ENCODE results near the gene OCA2.

The OCA2 gene

GRCh38 chr15:28105793-28106192 is 6.7 kb upstream of the OCA2 start:
- peaks cover 7 to 13% of the 10 kb centered on the region in 2 donors for H3K4me1 Mint-ChIP-seq (ENCODE audit: low read depth in 2 of 2)
- H3K9me3 Mint-ChIP-seq, result no peaks in the 10 kb centered on the region
- no peak for DNase-seq
- H3K27me3 Mint-ChIP-seq, result peaks cover 18 to 32% of the 10 kb centered on the region in 2 donors
- ATAC-seq (replicated peaks), result no peak
- peaks cover 6% of the 10 kb centered on the region for H3K36me3 Mint-ChIP-seq (ENCODE audit: insufficient read depth)
- no peak overlapping the region for H3K27ac Mint-ChIP-seq
- H3K4me3 Mint-ChIP-seq, result peak overlapping the region; percentile 65 to 67

- DNase-seq, result no peak
- H3K9me3 Mint-ChIP-seq, result no peaks in the 10 kb centered on the region
- H3K4me1 Mint-ChIP-seq (ENCODE audit: low read depth in 2 of 2), result peaks cover 7 to 13% of the 10 kb centered on the region in 2 donors
- H3K4me3 Mint-ChIP-seq, result peak overlapping the region; percentile 65 to 67
- no peak for ATAC-seq (replicated peaks)
- peaks cover 6% of the 10 kb centered on the region for H3K36me3 Mint-ChIP-seq (ENCODE audit: insufficient read depth)
- H3K27ac Mint-ChIP-seq, result no peak overlapping the region
- H3K27me3 Mint-ChIP-seq, result peaks cover 20 to 37% of the 10 kb centered on the region in 2 donors
Measured at GRCh38 chr15:28105224-28105791, 6.2 kb upstream of the OCA2 start.

GRCh38 chr15:28104326-28104725 is 5.2 kb upstream of the OCA2 start:
- Mint-ChIP-seq H3K4me3 (no peak overlapping the region), H3K27ac (no peak overlapping the region), H3K36me3 (ENCODE audit: insufficient read depth) (peaks cover 3% of the 10 kb centered on the region), H3K9me3 (no peaks in the 10 kb centered on the region), H3K4me1 (ENCODE audit: low read depth in 2 of 2) (peaks cover 10 to 20% of the 10 kb centered on the region in 2 donors), H3K27me3 (peaks cover 30 to 47% of the 10 kb centered on the region in 2 donors)
- DNase-seq, result no peak
- no peak for ATAC-seq (replicated peaks)

DNA sequence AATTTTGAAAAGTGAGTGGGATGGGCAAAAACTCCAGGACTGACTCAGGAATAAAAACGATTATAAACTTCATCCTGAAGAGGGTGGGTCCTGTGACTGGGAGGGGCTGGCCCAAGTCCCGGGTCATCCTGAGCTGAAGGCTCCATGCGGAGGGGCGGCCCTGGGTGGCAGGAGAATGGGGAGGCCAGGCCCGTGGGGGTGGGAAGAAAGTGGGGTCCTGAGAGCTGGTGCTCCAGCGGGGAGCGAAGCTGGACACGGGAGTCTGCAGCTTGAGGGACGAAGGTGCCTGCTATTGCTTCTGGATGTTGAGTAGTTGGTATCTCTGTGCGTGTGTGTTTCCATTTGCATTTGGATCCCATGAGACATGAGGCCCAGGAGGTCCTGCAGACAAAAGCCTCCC is 4.7 kb upstream of the OCA2 start:
- DNase-seq (no peak), ATAC-seq (replicated peaks) (no peak)
- peaks cover 3% of the 10 kb centered on the region for H3K36me3 Mint-ChIP-seq (ENCODE audit: insufficient read depth)
- no peak overlapping the region for H3K27ac Mint-ChIP-seq
- H3K27me3 Mint-ChIP-seq, result peaks cover 30 to 49% of the 10 kb centered on the region in 2 donors
- no peak overlapping the region for H3K4me3 Mint-ChIP-seq
- H3K9me3 Mint-ChIP-seq, result no peaks in the 10 kb centered on the region
- H3K4me1 Mint-ChIP-seq (ENCODE audit: low read depth in 2 of 2), result peaks cover 10 to 22% of the 10 kb centered on the region in 2 donors

- peaks cover 43 to 65% of the 10 kb centered on the region in 2 donors for H3K27me3 Mint-ChIP-seq
- H3K4me3 Mint-ChIP-seq, result no peak overlapping the region
- H3K27ac Mint-ChIP-seq, result no peak overlapping the region
Measured at GRCh38 chr15:28101983-28102441, 2.9 kb upstream of the OCA2 start.

DNA sequence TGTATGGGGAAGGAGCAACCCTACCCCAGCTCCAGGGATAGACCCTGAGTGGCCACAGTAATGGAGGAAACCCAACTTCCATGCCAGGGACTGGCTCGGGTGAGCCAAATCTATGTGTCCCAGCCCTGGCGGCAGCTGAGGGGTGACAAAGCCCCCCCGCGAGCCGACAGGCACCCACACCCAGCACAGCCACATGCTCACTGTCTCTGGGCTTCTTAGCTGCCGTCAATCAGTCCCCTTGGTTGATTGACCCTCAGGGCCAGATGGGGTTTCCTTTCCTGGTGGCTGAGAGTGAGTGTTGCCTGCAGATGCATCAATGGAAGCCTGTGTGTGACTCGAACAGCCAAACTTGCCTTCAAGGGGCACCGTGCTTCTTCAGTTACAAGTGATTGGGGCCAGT is 2.1 kb upstream of the OCA2 start:
- Mint-ChIP-seq H3K27ac (no peak overlapping the region), H3K9me3 (no peaks in the 10 kb centered on the region), H3K36me3 (ENCODE audit: insufficient read depth) (peaks cover 2% of the 10 kb centered on the region), H3K4me1 (ENCODE audit: low read depth in 2 of 2) (peaks cover 19 to 29% of the 10 kb centered on the region in 2 donors), H3K27me3 (peaks cover 45 to 66% of the 10 kb centered on the region in 2 donors), H3K4me3 (no peak overlapping the region)
- no peak for DNase-seq
- ATAC-seq (replicated peaks), result no peak

More at GRCh38 chr15:28101983-28102441, 2.9 kb upstream of the OCA2 start:
- ATAC-seq (replicated peaks), result no peak
- Mint-ChIP-seq H3K36me3 (ENCODE audit: insufficient read depth) (peaks cover 3% of the 10 kb centered on the region), H3K9me3 (no peaks in the 10 kb centered on the region), H3K4me1 (ENCODE audit: low read depth in 2 of 2) (peaks cover 17 to 29% of the 10 kb centered on the region in 2 donors)
- DNase-seq, result no peak

DNA sequence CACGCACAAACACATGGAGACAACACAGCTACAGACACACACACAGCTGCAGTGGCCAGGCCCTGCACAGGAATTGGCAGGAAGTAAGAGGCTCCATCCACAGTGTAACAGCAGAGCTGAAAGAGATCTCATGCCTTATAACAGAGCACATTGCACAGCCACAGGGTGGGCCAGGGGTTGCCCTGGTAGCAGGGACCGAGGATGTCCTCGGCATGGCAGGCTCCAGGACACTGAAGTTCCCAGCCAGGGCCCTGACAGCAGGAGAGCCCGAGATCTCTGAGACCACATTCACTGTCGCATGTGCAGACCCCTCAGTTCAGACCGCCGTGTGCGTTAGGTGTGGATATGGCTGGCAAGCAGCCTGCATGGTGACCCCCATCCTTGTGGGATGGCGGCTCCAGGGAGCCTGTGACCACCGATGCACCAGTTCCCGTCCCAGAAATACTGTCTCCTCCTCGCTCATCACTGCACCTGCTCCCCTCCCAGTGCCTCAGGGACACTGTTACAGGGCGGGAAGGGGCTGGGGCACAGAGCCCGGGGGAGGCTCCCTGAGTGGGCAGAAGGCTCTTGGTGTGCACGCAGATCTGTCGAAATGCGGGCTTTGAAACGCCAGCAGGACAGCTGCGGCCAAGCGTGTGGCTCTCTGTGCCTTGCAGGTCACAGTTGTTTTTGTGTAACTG is 1.5 kb upstream of the OCA2 start:
- ATAC-seq (replicated peaks), result no peak
- H3K4me3 Mint-ChIP-seq, result no peak overlapping the region
- H3K27me3 Mint-ChIP-seq, result peaks cover 43 to 66% of the 10 kb centered on the region in 2 donors

GRCh38 chr15:28099555-28100140 is 533 bp upstream of the OCA2 start:
- Mint-ChIP-seq H3K27me3 (peaks cover 36 to 56% of the 10 kb centered on the region in 2 donors), H3K36me3 (ENCODE audit: insufficient read depth) (peaks cover 2% of the 10 kb centered on the region), H3K4me1 (ENCODE audit: low read depth in 2 of 2) (peaks cover 14 to 27% of the 10 kb centered on the region in 2 donors), H3K4me3 (peak overlapping the region; percentile 9 to 21), H3K9me3 (no peaks in the 10 kb centered on the region), H3K27ac (no peak overlapping the region)
- no peak for ATAC-seq (replicated peaks)
- no peak for DNase-seq

More for the DNA sequence above, 1.5 kb upstream of the OCA2 start:
- DNase-seq, result no peak
- H3K4me1 Mint-ChIP-seq (ENCODE audit: low read depth in 2 of 2), result peaks cover 16 to 30% of the 10 kb centered on the region in 2 donors
- no peaks in the 10 kb centered on the region for H3K9me3 Mint-ChIP-seq
- peaks cover 1% of the 10 kb centered on the region for H3K36me3 Mint-ChIP-seq (ENCODE audit: insufficient read depth)
- H3K27ac Mint-ChIP-seq, result no peak overlapping the region

- peaks cover 14 to 27% of the 10 kb centered on the region in 2 donors for H3K4me1 Mint-ChIP-seq (ENCODE audit: low read depth in 2 of 2)
- ATAC-seq (replicated peaks), result no peak
- peaks cover 2% of the 10 kb centered on the region for H3K36me3 Mint-ChIP-seq (ENCODE audit: insufficient read depth)
- no peak overlapping the region for H3K27ac Mint-ChIP-seq
- peak overlapping the region; percentile 46 to 69 for H3K4me3 Mint-ChIP-seq
- H3K27me3 Mint-ChIP-seq, result peaks cover 43 to 57% of the 10 kb centered on the region in 2 donors
- no peaks in the 10 kb centered on the region for H3K9me3 Mint-ChIP-seq
- no peak for DNase-seq
Measured at GRCh38 chr15:28098360-28098765, 752 bp downstream of the OCA2 start.

DNA sequence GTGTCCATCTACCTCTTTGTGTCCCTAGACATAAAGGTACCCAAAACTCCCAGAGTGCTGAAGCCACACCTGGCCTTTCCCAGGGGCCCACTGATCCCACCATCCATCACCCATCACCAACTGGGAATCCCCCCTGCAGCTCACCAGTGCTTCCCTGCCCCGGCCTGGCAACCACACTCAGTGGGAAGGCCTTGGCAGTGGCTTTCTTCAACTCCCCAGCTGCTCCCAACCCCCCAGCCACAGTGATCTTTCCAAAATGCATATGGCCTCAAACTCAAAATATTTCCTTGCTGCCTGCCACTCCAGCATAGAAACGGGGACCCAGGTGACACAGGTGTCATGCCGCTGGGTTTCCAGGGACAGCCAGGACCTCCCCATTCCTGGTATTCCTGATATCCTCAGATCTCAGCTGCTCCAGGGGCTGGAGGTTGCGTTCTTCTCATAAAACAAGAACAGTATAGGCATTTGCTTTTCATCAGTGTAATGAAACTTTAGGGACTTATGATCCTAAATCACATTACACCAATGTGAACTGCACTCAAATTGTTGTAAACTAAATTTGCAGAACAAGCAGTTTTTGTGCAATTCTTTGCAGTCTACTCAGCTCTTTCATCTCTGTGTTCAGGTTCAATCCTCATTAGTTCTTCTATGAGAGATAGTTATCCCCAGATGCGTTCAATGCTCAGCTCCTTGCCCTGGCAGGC is 1.3 kb downstream of the OCA2 start:
- Mint-ChIP-seq H3K36me3 (ENCODE audit: insufficient read depth) (peaks cover 2% of the 10 kb centered on the region), H3K4me1 (ENCODE audit: low read depth in 2 of 2) (peaks cover 14 to 25% of the 10 kb centered on the region in 2 donors), H3K27ac (peak overlapping the region in 1 of 2 donors; percentile 39), H3K4me3 (peak overlapping the region; percentile 46 to 69), H3K9me3 (no peaks in the 10 kb centered on the region), H3K27me3 (peaks cover 45 to 57% of the 10 kb centered on the region in 2 donors)
- no peak for DNase-seq
- no peak for ATAC-seq (replicated peaks)

GRCh38 chr15:28096670-28097431 is 2.3 kb downstream of the OCA2 start:
- H3K27me3 Mint-ChIP-seq, result peaks cover 54 to 66% of the 10 kb centered on the region in 2 donors
- H3K9me3 Mint-ChIP-seq, result no peaks in the 10 kb centered on the region
- H3K4me1 Mint-ChIP-seq (ENCODE audit: low read depth in 2 of 2), result peaks cover 14 to 25% of the 10 kb centered on the region in 2 donors
- H3K36me3 Mint-ChIP-seq (ENCODE audit: insufficient read depth), result peaks cover 2% of the 10 kb centered on the region
- peak overlapping the region; percentile 79 to 80 for H3K4me3 Mint-ChIP-seq
- DNase-seq (no peak), ATAC-seq (replicated peaks) (no peak)
- H3K27ac Mint-ChIP-seq, result peak overlapping the region in 1 of 2 donors; percentile 39

GRCh38 chr15:28096411-28096669 is 2.8 kb downstream of the OCA2 start:
- H3K36me3 Mint-ChIP-seq (ENCODE audit: insufficient read depth), result peaks cover 2% of the 10 kb centered on the region
- H3K27ac Mint-ChIP-seq, result no peak overlapping the region
- DNase-seq (no peak), ATAC-seq (replicated peaks) (no peak)
- peaks cover 59 to 72% of the 10 kb centered on the region in 2 donors for H3K27me3 Mint-ChIP-seq
- H3K9me3 Mint-ChIP-seq, result no peaks in the 10 kb centered on the region
- H3K4me1 Mint-ChIP-seq (ENCODE audit: low read depth in 2 of 2), result peaks cover 14 to 25% of the 10 kb centered on the region in 2 donors
- H3K4me3 Mint-ChIP-seq, result peak overlapping the region; percentile 79 to 80

Data from effector memory CD8-positive, alpha-beta T cell (primary cell).